H1 (cell line): ENCODE measurements around the gene SORCS3.

Source experiments
- CEBPB ChIP-seq: IDR thresholded peaks from 2 replicates; pipeline ENCODE4 v1.6.1; 2012; ENCODE audit warnings: low read depth, low read length
- EP300 ChIP-seq, 2 experiments: IDR thresholded peaks; 1 replicate in 1 of 2; 2 replicates in 1 of 2; pipeline ENCODE4 v1.6.1; 2011 to 2012; ENCODE audit warnings: low read depth in 2 of 2, low read length in 2 of 2, mild to moderate bottlenecking in 2 of 2, borderline replicate concordance in 1 of 2, inconsistent platforms in 1 of 2, moderate library complexity in 1 of 2
- RFX5 ChIP-seq: IDR thresholded peaks from 2 replicates; pipeline ENCODE4 v1.6.1; 2011; ENCODE audit warnings: low read depth, low read length, improper control_type of control experiment, borderline replicate concordance
- RXRA ChIP-seq: IDR thresholded peaks from 2 replicates; pipeline ENCODE4 v1.6.1; 2011; ENCODE audit warnings: low read depth, mild to moderate bottlenecking, low read length, moderate library complexity; ENCODE audit not compliant: insufficient read depth
- TF ChIP-seq, protein P1 (sequence below), 3 experiments: IDR thresholded peaks; 1 replicate in 2 of 3; 2 replicates in 1 of 3; pipeline versions ENCODE4 v1.5.1 to v1.6.1; 2011; ENCODE audit warnings: low read length in 3 of 3, mild to moderate bottlenecking in 3 of 3, inconsistent platforms in 2 of 3, low read depth in 1 of 3, moderate library complexity in 1 of 3; ENCODE audit not compliant: insufficient read depth in 1 of 3; ENCODE audit errors: control extremely low read depth in 1 of 3
- TF ChIP-seq, protein P2 (sequence below): IDR thresholded peaks from 2 replicates; pipeline ENCODE4 v1.6.1; 2012; ENCODE audit warnings: inconsistent platforms

DNA sequence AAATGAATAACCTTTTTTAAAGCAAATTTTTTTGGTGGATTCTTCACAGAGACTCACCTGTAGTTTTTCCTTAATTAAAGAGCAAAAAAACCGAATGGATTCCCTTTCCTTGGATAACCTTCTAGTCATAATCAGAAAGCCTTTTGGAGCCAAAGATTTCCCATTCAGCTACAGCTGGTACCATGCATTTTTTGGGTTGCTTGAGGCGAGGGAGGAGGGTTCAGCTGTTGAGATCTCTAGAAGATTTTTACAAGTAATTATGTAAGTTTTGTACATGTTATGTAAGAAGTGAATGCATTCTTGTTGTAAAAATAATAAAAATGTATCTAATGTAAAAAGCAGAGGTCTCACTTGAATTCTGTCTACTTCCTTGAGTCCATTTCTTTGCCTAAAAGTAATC lies 463.2 kb downstream of the SORCS3 start:
- TF ChIP-seq, protein P1, sequence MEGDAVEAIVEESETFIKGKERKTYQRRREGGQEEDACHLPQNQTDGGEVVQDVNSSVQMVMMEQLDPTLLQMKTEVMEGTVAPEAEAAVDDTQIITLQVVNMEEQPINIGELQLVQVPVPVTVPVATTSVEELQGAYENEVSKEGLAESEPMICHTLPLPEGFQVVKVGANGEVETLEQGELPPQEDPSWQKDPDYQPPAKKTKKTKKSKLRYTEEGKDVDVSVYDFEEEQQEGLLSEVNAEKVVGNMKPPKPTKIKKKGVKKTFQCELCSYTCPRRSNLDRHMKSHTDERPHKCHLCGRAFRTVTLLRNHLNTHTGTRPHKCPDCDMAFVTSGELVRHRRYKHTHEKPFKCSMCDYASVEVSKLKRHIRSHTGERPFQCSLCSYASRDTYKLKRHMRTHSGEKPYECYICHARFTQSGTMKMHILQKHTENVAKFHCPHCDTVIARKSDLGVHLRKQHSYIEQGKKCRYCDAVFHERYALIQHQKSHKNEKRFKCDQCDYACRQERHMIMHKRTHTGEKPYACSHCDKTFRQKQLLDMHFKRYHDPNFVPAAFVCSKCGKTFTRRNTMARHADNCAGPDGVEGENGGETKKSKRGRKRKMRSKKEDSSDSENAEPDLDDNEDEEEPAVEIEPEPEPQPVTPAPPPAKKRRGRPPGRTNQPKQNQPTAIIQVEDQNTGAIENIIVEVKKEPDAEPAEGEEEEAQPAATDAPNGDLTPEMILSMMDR (IDR thresholded peaks at IDR 0.05; ENCODE audit: control extremely low read depth in 1 of 3, insufficient read depth in 1 of 3, low read depth in 1 of 3, low read length in 3 of 3) = no peak
- TF ChIP-seq EP300 (IDR thresholded peaks at IDR 0.05; ENCODE audit: borderline replicate concordance in 1 of 2, low read depth in 2 of 2, low read length in 2 of 2) (no peak), CEBPB (no peak), RFX5 (no peak), RXRA (no peak)
- TF ChIP-seq, protein P2, sequence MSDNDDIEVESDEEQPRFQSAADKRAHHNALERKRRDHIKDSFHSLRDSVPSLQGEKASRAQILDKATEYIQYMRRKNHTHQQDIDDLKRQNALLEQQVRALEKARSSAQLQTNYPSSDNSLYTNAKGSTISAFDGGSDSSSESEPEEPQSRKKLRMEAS = no peak
